ENCODE results near the gene ACSL3. TPM values are rescaled to one million over a fixed set of nuclear protein-coding genes. Genes with fewer than 3 reads are reported as not detected.
A peak's percentile ranks its signal among the peaks of the same experiment; 100 is the strongest.

The ACSL3 gene
- polyA plus RNA-seq (2013, experiment 1 of 2): 68.7 TPM
- polyA plus RNA-seq (2013, experiment 2 of 2): 71.4 TPM

GRCh38 chr2:222860740-222861410, at the start of gene ACSL3:
TSS of gene ACSL3 (plus strand) at chr2:222861036. CDS start at chr2:222908773, 47,737 bp downstream.
- H3K4me3 ChIP-seq (ENCODE audit: low read length): peak within 1 kb of the TSS; percentile 92
- peak within 1 kb of the TSS; percentile 94 for H3K27ac ChIP-seq (ENCODE audit: low read depth, low read length)
- no peaks in the 10 kb centered on the region for H3K9me3 ChIP-seq (ENCODE audit: insufficient read depth, low read depth, low read length)
- no peaks in the 10 kb centered on the region for H3K36me3 ChIP-seq (ENCODE audit: insufficient read depth, low read length)
- H3K9ac ChIP-seq (ENCODE audit: low read depth, low read length): peak within 1 kb of the TSS; percentile 93
- H3K27me3 ChIP-seq (ENCODE audit: insufficient read depth, low read length): no peaks in the 10 kb centered on the region
- WGBS: under 1% methylated on average over 99 of the region's 99 CpGs
- peaks cover 51% of the 10 kb centered on the region for H3K4me1 ChIP-seq (ENCODE audit: insufficient read depth, low read length)

GRCh38 chr2:222811828-222812227, 49.0 kb upstream of the ACSL3 start:
- H3K9ac ChIP-seq (ENCODE audit: low read depth, low read length): no peak overlapping the region
- H3K9me3 ChIP-seq (ENCODE audit: insufficient read depth, low read depth, low read length): 0 out of 2 replicates have a peak, but pooled peaks cover 5% of the 10 kb centered on the region
- no peaks in the 10 kb centered on the region for H3K36me3 ChIP-seq (ENCODE audit: insufficient read depth, low read length)
- H3K4me3 ChIP-seq (ENCODE audit: low read length): no peak overlapping the region
- no peak overlapping the region for H3K27ac ChIP-seq (ENCODE audit: low read depth, low read length)
- no peaks in the 10 kb centered on the region for H3K4me1 ChIP-seq (ENCODE audit: insufficient read depth, low read length)
- H3K27me3 ChIP-seq (ENCODE audit: insufficient read depth, low read length): no peaks in the 10 kb centered on the region
- WGBS: 98% methylated on average over 1 of the region's 1 CpG

GRCh38 chr2:222813177-222813843, 47.5 kb upstream of the ACSL3 start:
- Histone ChIP-seq H3K9ac (ENCODE audit: low read depth, low read length) (no peak overlapping the region), H3K27me3 (ENCODE audit: insufficient read depth, low read length) (no peaks in the 10 kb centered on the region), H3K4me3 (ENCODE audit: low read length) (no peak overlapping the region), H3K36me3 (ENCODE audit: insufficient read depth, low read length) (no peaks in the 10 kb centered on the region), H3K4me1 (ENCODE audit: insufficient read depth, low read length) (no peaks in the 10 kb centered on the region), H3K9me3 (ENCODE audit: insufficient read depth, low read depth, low read length) (peaks cover 5% of the 10 kb centered on the region; the same call in 1 of the 2 replicates), H3K27ac (ENCODE audit: low read depth, low read length) (no peak overlapping the region)
- WGBS: 81% methylated on average over 5 of the region's 6 CpGs

GRCh38 chr2:222819722-222820333, 41.0 kb upstream of the ACSL3 start:
- Histone ChIP-seq H3K27me3 (ENCODE audit: insufficient read depth, low read length) (no peaks in the 10 kb centered on the region), H3K9ac (ENCODE audit: low read depth, low read length) (no peak overlapping the region), H3K4me3 (ENCODE audit: low read length) (no peak overlapping the region), H3K27ac (ENCODE audit: low read depth, low read length) (no peak overlapping the region), H3K36me3 (ENCODE audit: insufficient read depth, low read length) (no peaks in the 10 kb centered on the region), H3K4me1 (ENCODE audit: insufficient read depth, low read length) (no peaks in the 10 kb centered on the region), H3K9me3 (ENCODE audit: insufficient read depth, low read depth, low read length) (peaks cover 5% of the 10 kb centered on the region; the same call in 1 of the 2 replicates)
- 90% methylated on average over 2 of the region's 2 CpGs for WGBS

GRCh38 chr2:222823183-222823930, 37.5 kb upstream of the ACSL3 start:
- Histone ChIP-seq H3K27ac (ENCODE audit: low read depth, low read length) (no peak overlapping the region), H3K4me3 (ENCODE audit: low read length) (no peak overlapping the region), H3K4me1 (ENCODE audit: insufficient read depth, low read length) (no peaks in the 10 kb centered on the region), H3K36me3 (ENCODE audit: insufficient read depth, low read length) (no peaks in the 10 kb centered on the region), H3K9ac (ENCODE audit: low read depth, low read length) (no peak overlapping the region), H3K27me3 (ENCODE audit: insufficient read depth, low read length) (no peaks in the 10 kb centered on the region), H3K9me3 (ENCODE audit: insufficient read depth, low read depth, low read length) (no peaks in the 10 kb centered on the region)
- 93% methylated on average over 6 of the region's 6 CpGs for whole genome bisulfite sequencing

GRCh38 chr2:222825031-222825430, 35.8 kb upstream of the ACSL3 start:
- Histone ChIP-seq H3K4me1 (ENCODE audit: insufficient read depth, low read length) (no peaks in the 10 kb centered on the region), H3K36me3 (ENCODE audit: insufficient read depth, low read length) (no peaks in the 10 kb centered on the region), H3K9me3 (ENCODE audit: insufficient read depth, low read depth, low read length) (no peaks in the 10 kb centered on the region), H3K9ac (ENCODE audit: low read depth, low read length) (no peak overlapping the region), H3K27me3 (ENCODE audit: insufficient read depth, low read length) (no peaks in the 10 kb centered on the region), H3K27ac (ENCODE audit: low read depth, low read length) (no peak overlapping the region), H3K4me3 (ENCODE audit: low read length) (no peak overlapping the region)
- WGBS: no CpG with 5 or more reads among the region's 1 CpG

- no peaks in the 10 kb centered on the region for H3K9me3 ChIP-seq (ENCODE audit: insufficient read depth, low read depth, low read length)
- H3K27me3 ChIP-seq (ENCODE audit: insufficient read depth, low read length): no peaks in the 10 kb centered on the region
- no peaks in the 10 kb centered on the region for H3K36me3 ChIP-seq (ENCODE audit: insufficient read depth, low read length)
- H3K27ac ChIP-seq (ENCODE audit: low read depth, low read length): no peak overlapping the region
- no peak overlapping the region for H3K9ac ChIP-seq (ENCODE audit: low read depth, low read length)
- H3K4me1 ChIP-seq (ENCODE audit: insufficient read depth, low read length): no peaks in the 10 kb centered on the region
- H3K4me3 ChIP-seq (ENCODE audit: low read length): no peak overlapping the region
- 100% methylated on average over 1 of the region's 1 CpG for WGBS
These were observed 33.4 kb upstream of the ACSL3 start for GRCh38 chr2:222827417-222827816.

GRCh38 chr2:222828572-222828971, 32.3 kb upstream of the ACSL3 start:
- H3K9ac ChIP-seq (ENCODE audit: low read depth, low read length): no peak overlapping the region
- H3K27ac ChIP-seq (ENCODE audit: low read depth, low read length): no peak overlapping the region
- 90% methylated on average over 11 of the region's 11 CpGs for WGBS
- H3K36me3 ChIP-seq (ENCODE audit: insufficient read depth, low read length): no peaks in the 10 kb centered on the region
- no peak overlapping the region for H3K4me3 ChIP-seq (ENCODE audit: low read length)
- H3K27me3 ChIP-seq (ENCODE audit: insufficient read depth, low read length): no peaks in the 10 kb centered on the region
- H3K9me3 ChIP-seq (ENCODE audit: insufficient read depth, low read depth, low read length): no peaks in the 10 kb centered on the region
- H3K4me1 ChIP-seq (ENCODE audit: insufficient read depth, low read length): no peaks in the 10 kb centered on the region

- no peak overlapping the region for H3K27ac ChIP-seq (ENCODE audit: low read depth, low read length)
- H3K4me3 ChIP-seq (ENCODE audit: low read length): no peak overlapping the region
- H3K4me1 ChIP-seq (ENCODE audit: insufficient read depth, low read length): no peaks in the 10 kb centered on the region
- no peak overlapping the region for H3K9ac ChIP-seq (ENCODE audit: low read depth, low read length)
- no peaks in the 10 kb centered on the region for H3K36me3 ChIP-seq (ENCODE audit: insufficient read depth, low read length)
- no peaks in the 10 kb centered on the region for H3K9me3 ChIP-seq (ENCODE audit: insufficient read depth, low read depth, low read length)
- WGBS: 95% methylated on average over 3 of the region's 3 CpGs
- no peaks in the 10 kb centered on the region for H3K27me3 ChIP-seq (ENCODE audit: insufficient read depth, low read length)
These were observed 30.7 kb upstream of the ACSL3 start for GRCh38 chr2:222830164-222830563.

GRCh38 chr2:222833410-222833809, 27.4 kb upstream of the ACSL3 start:
- H3K4me3 ChIP-seq (ENCODE audit: low read length): no peak overlapping the region
- no peaks in the 10 kb centered on the region for H3K36me3 ChIP-seq (ENCODE audit: insufficient read depth, low read length)

More at GRCh38 chr2:222833410-222833809, 27.4 kb upstream of the ACSL3 start:
- no peaks in the 10 kb centered on the region for H3K27me3 ChIP-seq (ENCODE audit: insufficient read depth, low read length)
- WGBS: no CpG with 5 or more reads among the region's 2 CpGs
- no peak overlapping the region for H3K9ac ChIP-seq (ENCODE audit: low read depth, low read length)
- H3K27ac ChIP-seq (ENCODE audit: low read depth, low read length): no peak overlapping the region
- no peaks in the 10 kb centered on the region for H3K4me1 ChIP-seq (ENCODE audit: insufficient read depth, low read length)
- H3K9me3 ChIP-seq (ENCODE audit: insufficient read depth, low read depth, low read length): no peaks in the 10 kb centered on the region

All from HUES64 (cell line).